OCI-LY1 (cell line): ENCODE results near the gene TICAM1.

Experiments
- EZH2 ChIP-seq: fragments of 200-600 bp; sonication (generic), shearing (Covaris generic); IDR thresholded peaks from 2 replicates; pipeline ENCODE4 v1.8.0; 2017; ENCODE audit warnings: borderline replicate concordance, mixed run types, mild to moderate bottlenecking, antibody characterized with exemption, low read length, moderate library complexity, mixed read lengths
- TF ChIP-seq, protein P1 (sequence below): fragments of 200-600 bp; sonication (generic), shearing (Covaris generic); IDR thresholded peaks from 2 replicates; pipeline ENCODE4 v1.5.1; 2017; ENCODE audit warnings: mild to moderate bottlenecking, antibody characterized with exemption, low read length, moderate library complexity, mixed read lengths

DNA sequence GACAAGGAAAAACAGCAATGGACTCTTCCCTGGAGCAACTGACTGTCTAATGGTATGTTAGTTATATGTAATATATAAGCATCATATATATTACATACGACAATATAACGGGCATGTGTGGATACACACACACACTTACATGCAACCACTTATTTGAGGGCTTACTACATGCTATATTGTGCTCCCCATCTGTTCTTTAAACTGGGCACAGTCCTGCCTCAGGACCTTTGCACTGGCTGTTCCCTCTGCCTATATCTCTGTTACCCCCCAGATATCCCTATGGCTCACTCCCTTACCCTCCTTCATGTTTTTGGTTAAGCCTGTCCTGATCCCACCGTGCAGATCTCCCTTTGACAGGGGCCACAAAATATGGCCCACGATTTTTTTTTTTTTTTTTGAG, 10.2 kb downstream of the TICAM1 start:
- TF ChIP-seq, protein P1, sequence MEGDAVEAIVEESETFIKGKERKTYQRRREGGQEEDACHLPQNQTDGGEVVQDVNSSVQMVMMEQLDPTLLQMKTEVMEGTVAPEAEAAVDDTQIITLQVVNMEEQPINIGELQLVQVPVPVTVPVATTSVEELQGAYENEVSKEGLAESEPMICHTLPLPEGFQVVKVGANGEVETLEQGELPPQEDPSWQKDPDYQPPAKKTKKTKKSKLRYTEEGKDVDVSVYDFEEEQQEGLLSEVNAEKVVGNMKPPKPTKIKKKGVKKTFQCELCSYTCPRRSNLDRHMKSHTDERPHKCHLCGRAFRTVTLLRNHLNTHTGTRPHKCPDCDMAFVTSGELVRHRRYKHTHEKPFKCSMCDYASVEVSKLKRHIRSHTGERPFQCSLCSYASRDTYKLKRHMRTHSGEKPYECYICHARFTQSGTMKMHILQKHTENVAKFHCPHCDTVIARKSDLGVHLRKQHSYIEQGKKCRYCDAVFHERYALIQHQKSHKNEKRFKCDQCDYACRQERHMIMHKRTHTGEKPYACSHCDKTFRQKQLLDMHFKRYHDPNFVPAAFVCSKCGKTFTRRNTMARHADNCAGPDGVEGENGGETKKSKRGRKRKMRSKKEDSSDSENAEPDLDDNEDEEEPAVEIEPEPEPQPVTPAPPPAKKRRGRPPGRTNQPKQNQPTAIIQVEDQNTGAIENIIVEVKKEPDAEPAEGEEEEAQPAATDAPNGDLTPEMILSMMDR, result no peak
- TF ChIP-seq EZH2, result no peak
